HT-29 (cell line): ENCODE measurements around the gene RETN. TPM values are rescaled to one million over a fixed set of nuclear protein-coding genes. Genes with fewer than 3 reads are reported as not detected.

ENCODE experiments used
- DNase-seq: peaks from one replicate; pipeline ENCODE4 v3.0.0-alpha.2; 2015; ENCODE audit warnings: low spot score
- total RNA-seq: library from RNA; depleted of rRNA; stranded (reverse); fragments of >200 nt; shearing (Covaris generic); gene quantifications from 2 replicates; pipeline ENCODE4 v1.2.3, GENCODE V29; 2014

RETN gene
- total RNA-seq, 1 experiment from 2014 or later, result not detected

GRCh38 chr19:7681340-7682174 is 12.7 kb downstream of the RETN start:
- peak; percentile 13 for DNase-seq

- DNase-seq, result no peak
These were observed 13.5 kb downstream of the RETN start for GRCh38 chr19:7682175-7682855.

DNA sequence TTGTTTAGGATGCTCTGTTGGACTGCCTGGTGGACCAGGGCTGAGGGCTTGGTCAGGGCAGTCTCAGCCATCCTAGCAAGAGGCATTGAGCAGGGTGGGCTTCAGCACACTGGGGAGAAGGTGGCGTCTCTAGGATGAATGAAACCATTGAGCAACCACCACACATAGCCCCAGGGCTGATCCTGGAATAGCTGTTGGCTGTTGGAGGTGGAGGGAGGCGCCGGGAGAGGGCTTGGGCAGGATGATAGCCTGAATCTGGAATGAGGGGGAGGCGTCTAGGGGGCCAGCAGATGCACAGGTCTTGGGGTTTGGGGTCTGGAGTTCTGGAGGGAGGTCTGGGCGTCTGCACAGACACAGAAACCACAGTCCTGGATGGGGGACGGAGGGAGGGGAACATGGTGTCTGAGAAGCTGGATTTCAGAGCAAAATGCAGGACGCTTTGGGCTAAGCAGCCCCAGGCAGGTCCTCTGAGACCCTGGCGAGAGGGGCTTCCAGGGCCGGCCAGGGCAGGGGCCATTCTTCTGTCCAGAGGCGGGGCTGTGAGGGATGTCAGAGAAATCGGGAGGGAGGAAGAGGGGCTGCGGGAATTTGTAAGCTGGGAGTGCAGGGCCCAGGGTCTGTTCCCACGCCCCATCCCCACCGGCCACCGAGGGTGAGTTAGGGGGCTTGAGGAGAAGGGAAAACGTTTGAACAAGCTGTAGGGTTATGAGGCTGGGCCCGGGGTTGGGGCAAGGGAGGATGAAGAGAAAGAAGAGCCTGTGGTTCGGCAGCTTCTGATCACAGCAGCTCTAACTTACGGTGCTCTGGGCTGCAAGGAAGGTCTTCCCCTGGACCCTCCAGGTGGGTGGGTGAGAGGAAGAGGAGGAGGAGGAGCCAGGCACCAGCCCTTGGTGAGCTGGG is 16.9 kb downstream of the RETN start:
- no peak for DNase-seq

DNA sequence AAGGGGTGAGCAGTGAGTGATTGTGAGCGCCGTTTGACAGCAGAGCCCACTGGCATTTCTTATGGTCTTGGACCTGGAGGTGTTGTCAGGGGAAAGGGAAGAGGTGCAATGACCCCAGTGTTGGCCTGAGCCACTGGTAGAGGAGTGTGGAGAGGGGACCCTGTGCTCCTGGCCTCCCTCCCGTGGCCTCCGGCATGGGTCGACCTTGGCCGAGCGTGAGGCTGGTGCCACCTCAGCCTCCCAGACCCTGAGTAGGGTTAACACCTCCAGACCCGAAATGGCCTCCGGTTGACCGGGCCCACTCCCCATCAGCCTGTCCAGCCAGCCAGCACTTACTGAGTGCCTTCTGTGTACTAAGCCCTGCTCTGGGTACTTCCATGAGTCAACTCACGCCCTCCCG is 18.3 kb downstream of the RETN start:
- no peak for DNase-seq

DNA sequence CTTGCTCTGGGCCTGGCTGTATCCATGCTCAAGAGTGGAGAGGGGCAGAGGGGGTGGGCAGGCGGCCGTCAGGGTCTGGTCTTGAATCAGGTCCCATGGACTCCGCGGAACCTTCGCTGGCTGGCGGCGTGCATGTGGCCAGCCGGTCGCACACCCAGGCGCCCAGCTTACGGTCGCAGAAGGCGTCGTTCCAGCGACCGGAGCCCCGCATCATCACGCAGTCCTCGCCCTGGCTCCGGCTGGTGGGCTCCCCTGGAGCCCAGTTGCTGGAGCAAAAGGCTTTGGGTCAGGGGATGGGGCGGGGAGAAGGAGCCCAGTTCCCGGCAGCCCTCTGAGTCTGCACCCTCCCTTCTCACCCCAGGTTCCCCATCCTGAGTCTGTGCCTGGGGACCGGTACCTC is 20.3 kb downstream of the RETN start:
- no peak for DNase-seq

- DNase-seq, result no peak
These were observed 22.0 kb downstream of the RETN start for GRCh38 chr19:7690779-7691258.

- no peak for DNase-seq
These were observed 22.6 kb downstream of the RETN start for GRCh38 chr19:7691497-7691896.

DNA sequence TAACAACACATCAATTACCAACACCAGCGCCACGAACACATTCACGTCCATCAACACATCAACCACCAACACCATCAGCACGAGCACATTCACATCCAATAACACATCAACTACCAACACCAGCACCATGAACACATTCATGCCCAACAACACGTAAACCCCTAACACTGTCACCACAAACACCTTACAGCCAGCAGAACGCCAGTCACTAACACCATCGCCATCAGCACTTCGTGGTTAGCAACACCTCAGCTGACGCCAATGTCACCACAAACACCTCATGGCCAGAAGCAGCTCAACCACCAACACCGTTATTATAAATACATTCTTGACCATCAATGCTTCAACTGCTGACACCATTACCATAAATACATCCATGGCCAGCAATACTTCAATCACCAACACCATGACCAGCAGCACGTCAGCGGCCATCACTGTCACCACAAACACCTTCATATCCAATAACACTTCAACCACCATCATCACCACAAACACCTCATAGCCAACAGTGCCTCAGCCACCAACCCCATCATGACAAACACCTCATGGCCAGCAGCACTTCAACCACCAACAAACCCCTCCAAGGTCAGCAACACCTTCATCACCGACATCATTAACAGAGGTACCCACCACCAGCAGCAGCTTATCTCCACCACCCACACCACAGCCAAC is 23.7 kb downstream of the RETN start:
- DNase-seq, result no peak

DNA sequence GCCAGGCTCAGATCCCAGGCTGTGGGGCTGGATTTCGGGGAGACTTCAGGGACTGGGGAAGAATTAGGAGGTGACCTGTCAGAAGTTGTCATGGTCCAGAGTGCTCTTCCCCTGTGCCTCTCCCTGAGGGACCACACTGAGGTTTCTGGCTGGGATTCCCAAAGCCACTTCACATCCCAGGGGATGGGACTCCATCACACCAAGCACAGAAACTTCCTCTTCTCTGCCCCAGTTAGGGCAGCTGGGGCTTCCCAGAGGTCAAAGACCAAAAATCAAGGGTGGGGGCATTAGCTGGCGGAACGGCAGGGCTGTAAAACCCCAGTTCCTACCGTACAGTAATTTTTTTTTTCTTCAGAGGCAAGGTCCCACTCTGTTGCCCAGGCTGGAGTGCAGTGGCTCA is 25.6 kb downstream of the RETN start:
- DNase-seq, result no peak

DNA sequence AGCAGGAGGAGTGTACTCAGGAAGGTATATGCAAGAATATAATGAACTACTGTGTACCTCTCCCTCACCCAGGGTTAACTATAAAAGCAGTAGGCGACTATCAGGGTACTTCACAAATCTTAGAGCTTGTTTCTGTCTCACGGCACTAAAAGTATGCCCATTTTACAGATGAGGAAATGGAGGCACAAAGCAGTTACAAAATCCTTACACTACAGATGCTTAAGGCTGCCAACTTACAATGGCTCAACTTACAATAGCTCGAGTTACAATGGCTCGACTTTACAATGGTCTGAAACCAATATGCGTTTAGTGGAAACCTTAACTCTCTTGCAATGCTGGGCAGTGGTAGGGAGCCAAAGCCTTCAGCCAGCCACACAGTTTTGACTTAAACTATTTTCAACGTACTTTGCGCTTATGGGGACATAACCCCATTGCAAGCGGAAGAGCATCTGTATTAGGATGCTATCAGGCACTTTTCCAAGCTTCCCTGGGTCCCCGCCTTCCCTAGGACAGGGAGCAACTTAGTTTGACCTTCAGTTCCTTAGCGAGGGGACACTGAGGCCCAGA is 29.0 kb downstream of the RETN start:
- DNase-seq, result no peak

GRCh38 chr19:7698583-7698982 is 29.7 kb downstream of the RETN start:
- DNase-seq, result no peak

GRCh38 chr19:7699003-7699402 is 30.2 kb downstream of the RETN start:
- DNase-seq, result no peak

DNA sequence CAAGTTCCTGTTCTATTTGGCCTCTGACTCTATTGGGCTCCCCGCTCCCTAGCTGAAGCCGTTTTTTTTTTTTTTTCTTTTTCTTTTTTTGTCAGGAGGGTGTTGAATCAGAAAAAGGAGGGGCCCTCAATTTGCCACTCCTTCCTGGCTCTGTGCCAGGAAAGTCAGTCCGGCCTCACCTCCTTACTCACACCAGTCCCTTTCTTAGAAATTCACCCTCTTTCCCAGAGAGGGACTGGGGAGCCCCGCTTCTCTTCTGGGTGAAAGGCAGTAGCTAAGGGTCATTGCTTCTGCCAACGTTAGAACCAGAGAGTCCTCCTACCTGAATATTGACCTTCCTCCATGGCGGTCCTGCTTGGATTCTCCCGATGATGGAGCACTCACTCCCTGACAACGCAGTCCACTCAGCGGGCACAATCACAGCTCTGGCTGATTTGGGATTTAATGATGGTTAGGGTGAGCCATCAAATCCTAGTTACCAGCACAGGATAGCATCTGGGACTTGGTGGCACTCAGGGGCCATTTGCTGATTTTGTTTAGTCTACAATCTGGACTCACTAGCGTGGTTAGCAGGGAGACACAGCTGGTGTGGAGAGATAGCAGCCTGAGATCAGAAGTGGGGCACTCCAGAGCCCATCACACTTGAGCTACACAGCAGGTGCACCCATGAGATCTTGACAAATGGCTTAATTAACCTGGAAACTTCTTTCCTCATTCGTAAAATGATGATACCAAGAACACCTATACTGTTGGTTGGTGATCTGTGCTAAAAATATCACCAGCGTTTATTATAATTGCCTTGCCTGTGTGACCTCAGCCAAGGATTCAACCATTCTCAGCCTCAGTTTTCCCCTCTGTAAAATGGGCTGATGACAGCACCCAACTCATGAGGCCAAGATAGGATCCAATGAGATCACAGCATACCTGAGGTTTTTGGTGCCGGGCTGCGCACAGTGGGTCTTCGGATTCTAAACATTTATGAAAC is 30.9 kb downstream of the RETN start:
- no peak for DNase-seq

GRCh38 chr19:7701049-7701653 is 32.3 kb downstream of the RETN start:
- DNase-seq, result no peak

DNA sequence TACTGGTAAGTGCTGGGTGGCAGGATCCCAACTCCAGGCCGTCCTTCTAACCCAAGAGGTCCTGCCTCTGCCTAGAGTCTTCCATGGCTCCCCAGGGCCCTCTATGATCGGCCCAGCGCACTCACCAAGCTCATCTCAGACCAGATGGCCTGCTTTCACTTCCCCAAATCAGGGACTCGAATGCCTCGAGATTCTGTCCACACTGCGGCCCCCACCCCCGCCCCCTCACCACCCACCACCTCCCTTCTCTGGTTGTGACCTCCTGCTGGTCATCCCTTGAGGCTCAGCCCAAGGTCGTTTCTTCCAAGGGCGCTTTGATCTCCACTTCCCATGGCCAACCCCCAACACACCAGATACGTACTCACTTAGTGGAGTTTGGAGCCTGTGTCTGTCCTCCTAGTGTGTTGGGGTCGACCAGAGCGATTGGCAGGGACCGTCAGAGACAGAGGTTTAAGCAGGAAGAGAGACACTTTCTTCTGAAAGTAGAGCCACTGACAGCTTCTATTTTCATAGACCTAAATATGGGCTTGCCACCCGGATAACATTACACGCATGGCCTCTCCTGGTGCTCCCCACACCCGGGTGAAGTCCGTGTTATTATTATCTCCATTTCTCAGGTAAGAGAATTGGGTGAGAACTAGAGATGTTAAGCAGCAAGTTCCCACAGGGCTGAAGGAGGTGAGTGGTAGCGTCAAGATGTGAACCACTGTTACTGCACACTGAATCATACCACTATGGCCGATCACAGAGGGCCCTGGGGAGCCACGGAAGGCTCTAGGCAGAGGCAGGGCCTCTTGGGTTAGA is 33.0 kb downstream of the RETN start, which contains the start of gene FCER2:
Gene FCER2 (minus strand): TSS at position 478 of the 804 bp plus-strand sequence. CDS start 2,371 bp downstream, outside the sequence.
- DNase-seq, result no peak

DNA sequence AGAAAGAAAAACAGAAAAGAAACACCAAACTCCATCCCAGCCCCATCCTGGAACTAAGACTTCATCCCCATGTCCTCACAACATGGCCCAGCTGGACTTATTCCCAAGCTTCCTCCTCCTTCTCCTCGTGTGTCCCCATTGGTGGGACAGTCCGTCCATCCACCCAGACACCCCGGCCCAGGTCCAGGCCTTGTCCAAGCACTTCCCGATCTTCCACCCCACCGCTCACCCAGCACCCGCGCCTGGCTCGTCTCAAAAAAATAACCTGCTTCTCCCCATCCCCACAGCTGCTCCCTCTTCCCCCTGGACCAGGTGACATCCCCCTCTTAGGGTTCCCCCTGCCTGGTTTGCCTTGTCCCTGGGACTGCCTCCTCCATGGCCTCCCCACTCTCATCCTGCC is 34.5 kb downstream of the RETN start:
- no peak for DNase-seq

- DNase-seq, result no peak
These were observed 35.6 kb downstream of the RETN start for GRCh38 chr19:7704280-7705060.
